ENCODE results near the gene KRT73. TPM values are rescaled to one million over a fixed set of nuclear protein-coding genes. Genes with fewer than 3 reads are reported as not detected.

The KRT73 gene
- total and polyA plus RNA-seq, 9 of the 15 experiments (the other 6 are each of a cell fraction or from before 2014, with no cell fraction given) = 0.09 to 0.18 (median 0.13) TPM; not detected in 5

DNA sequence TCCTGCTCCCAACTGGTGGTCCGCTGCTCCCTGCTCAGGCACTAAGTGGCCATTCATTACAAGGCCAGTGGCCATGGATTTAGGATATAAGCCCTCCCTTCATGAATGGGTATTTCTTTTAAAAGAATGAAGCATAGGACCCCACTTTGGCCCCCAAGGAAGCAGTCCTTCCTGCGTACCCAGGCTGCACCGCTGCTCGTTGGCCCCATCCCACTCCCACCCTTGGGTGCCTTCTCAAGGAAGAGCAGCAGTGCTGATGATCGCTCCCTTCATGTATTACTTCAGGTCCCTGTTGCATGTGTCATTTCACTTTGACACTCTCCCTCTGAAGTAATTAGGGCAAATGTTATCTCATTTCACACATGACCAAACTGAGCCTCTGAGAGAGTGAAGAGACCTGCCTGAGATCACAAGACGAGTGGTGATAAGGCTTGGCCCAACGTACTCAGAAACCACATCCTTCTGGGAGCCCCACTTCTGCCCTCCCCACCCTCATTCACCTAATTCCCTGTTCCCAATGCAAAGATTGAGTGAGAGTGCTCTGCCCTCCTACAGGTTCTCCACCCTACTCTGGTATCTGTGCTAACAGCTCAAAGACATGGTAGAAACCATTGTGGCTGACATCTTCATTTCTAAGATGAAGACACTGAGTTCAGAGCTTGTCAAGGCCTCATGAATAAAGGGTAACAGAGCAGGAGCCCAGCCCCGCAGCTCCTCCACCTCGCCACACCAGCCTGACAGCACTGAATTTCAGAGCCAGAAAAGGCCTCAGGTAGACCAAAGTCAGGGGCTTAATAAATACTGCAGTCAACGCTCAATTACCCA, 43.9 kb upstream of the KRT73 start (continued):
- TF ChIP-seq FOXM1 (IDR thresholded peaks at IDR 0.05; ENCODE audit: low read depth) (peak; percentile 93), FOXM1 (CRISPR knock-in tag; IDR thresholded peaks at IDR 0.05; ENCODE audit: low read depth) (no peak), STAT5B (CRISPR knock-in tag; IDR thresholded peaks at IDR 0.05) (no peak), VEZF1 (CRISPR knock-in tag; IDR thresholded peaks at IDR 0.05) (peak; percentile 94), SMARCC2 (IDR thresholded peaks at IDR 0.05; ENCODE audit: low read depth) (peak; percentile 95), CEBPB (tag; IDR thresholded peaks at IDR 0.05) (peak; percentile 83), BCL6 (CRISPR knock-in tag; IDR thresholded peaks at IDR 0.05) (peak; percentile 64; the same call in 1 of the 2 replicates), ZNF133 (CRISPR knock-in tag; IDR thresholded peaks at IDR 0.05) (0 out of 2 replicates have a peak, but pooled peaks have one; percentile 9), ZBTB7A (IDR thresholded peaks at IDR 0.05; ENCODE audit: borderline replicate concordance, control insufficient read depth, low read depth, low read length) (peak; percentile 41; the same call in 1 of the 2 replicates), CREB3 (tag; conservative IDR thresholded peaks at IDR 0.05; ENCODE audit: low read depth) (peak; percentile 59; the same call in 1 of the 2 replicates), ZNF584 (CRISPR knock-in tag; IDR thresholded peaks at IDR 0.05; ENCODE audit: low read depth) (peak; percentile 91), SMARCE1 (IDR thresholded peaks at IDR 0.05) (peak; percentile 99)
- TF ChIP-seq, protein P1, sequence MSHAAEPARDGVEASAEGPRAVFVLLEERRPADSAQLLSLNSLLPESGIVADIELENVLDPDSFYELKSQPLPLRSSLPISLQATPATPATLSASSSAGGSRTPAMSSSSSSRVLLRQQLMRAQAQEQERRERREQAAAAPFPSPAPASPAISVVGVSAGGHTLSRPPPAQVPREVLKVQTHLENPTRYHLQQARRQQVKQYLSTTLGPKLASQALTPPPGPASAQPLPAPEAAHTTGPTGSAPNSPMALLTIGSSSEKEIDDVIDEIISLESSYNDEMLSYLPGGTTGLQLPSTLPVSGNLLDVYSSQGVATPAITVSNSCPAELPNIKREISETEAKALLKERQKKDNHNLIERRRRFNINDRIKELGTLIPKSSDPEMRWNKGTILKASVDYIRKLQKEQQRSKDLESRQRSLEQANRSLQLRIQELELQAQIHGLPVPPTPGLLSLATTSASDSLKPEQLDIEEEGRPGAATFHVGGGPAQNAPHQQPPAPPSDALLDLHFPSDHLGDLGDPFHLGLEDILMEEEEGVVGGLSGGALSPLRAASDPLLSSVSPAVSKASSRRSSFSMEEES (CRISPR knock-in tag; IDR thresholded peaks at IDR 0.05) = peak; percentile 25; the same call in 1 of the 2 replicates
- TF ChIP-seq, protein P2, sequence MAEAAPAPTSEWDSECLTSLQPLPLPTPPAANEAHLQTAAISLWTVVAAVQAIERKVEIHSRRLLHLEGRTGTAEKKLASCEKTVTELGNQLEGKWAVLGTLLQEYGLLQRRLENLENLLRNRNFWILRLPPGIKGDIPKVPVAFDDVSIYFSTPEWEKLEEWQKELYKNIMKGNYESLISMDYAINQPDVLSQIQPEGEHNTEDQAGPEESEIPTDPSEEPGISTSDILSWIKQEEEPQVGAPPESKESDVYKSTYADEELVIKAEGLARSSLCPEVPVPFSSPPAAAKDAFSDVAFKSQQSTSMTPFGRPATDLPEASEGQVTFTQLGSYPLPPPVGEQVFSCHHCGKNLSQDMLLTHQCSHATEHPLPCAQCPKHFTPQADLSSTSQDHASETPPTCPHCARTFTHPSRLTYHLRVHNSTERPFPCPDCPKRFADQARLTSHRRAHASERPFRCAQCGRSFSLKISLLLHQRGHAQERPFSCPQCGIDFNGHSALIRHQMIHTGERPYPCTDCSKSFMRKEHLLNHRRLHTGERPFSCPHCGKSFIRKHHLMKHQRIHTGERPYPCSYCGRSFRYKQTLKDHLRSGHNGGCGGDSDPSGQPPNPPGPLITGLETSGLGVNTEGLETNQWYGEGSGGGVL (CRISPR knock-in tag; IDR thresholded peaks at IDR 0.05) = no peak
- TF ChIP-seq, protein P3, sequence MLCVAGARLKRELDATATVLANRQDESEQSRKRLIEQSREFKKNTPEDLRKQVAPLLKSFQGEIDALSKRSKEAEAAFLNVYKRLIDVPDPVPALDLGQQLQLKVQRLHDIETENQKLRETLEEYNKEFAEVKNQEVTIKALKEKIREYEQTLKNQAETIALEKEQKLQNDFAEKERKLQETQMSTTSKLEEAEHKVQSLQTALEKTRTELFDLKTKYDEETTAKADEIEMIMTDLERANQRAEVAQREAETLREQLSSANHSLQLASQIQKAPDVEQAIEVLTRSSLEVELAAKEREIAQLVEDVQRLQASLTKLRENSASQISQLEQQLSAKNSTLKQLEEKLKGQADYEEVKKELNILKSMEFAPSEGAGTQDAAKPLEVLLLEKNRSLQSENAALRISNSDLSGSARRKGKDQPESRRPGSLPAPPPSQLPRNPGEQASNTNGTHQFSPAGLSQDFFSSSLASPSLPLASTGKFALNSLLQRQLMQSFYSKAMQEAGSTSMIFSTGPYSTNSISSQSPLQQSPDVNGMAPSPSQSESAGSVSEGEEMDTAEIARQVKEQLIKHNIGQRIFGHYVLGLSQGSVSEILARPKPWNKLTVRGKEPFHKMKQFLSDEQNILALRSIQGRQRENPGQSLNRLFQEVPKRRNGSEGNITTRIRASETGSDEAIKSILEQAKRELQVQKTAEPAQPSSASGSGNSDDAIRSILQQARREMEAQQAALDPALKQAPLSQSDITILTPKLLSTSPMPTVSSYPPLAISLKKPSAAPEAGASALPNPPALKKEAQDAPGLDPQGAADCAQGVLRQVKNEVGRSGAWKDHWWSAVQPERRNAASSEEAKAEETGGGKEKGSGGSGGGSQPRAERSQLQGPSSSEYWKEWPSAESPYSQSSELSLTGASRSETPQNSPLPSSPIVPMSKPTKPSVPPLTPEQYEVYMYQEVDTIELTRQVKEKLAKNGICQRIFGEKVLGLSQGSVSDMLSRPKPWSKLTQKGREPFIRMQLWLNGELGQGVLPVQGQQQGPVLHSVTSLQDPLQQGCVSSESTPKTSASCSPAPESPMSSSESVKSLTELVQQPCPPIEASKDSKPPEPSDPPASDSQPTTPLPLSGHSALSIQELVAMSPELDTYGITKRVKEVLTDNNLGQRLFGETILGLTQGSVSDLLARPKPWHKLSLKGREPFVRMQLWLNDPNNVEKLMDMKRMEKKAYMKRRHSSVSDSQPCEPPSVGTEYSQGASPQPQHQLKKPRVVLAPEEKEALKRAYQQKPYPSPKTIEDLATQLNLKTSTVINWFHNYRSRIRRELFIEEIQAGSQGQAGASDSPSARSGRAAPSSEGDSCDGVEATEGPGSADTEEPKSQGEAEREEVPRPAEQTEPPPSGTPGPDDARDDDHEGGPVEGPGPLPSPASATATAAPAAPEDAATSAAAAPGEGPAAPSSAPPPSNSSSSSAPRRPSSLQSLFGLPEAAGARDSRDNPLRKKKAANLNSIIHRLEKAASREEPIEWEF (CRISPR knock-in tag; IDR thresholded peaks at IDR 0.05) = 0 out of 2 replicates have a peak, but pooled peaks have one; percentile 74
